NT2/D1 (cell line): ENCODE measurements around the gene CAMTA2.

Source experiments
- SUZ12 ChIP-seq: IDR thresholded peaks from 2 replicates; pipeline ENCODE4 v1.6.1; 2011; ENCODE audit not compliant: insufficient read length, insufficient read depth; ENCODE audit errors: extremely low read depth
- YY1 ChIP-seq: IDR thresholded peaks from 2 replicates; pipeline ENCODE4 v1.6.1; 2011; ENCODE audit not compliant: insufficient read length, insufficient read depth
- ZNF274 ChIP-seq: IDR thresholded peaks from 2 replicates; pipeline ENCODE4 v1.6.1; 2011; ENCODE audit warnings: mild to moderate bottlenecking, low read depth, low read length

DNA sequence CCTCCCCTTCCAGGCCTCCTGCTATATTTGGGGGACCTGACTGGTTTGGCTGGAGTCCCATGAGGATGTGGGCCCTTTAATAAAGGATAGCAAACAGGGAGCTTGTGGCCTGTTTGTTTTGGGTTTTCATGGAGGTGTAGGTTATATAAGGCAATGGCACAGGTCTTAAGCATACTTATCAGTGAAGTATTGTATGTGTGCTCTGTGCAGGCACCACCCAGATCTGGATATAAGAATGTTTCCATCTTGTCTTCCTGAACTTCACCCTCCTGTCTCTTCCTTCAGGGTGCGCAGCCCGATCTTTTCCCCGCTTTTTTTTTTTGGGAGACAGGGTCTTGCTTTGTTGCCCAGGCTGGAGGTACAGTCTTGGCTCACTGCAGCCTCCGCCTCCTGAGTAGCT lies 37.1 kb upstream of the CAMTA2 start:
- TF ChIP-seq ZNF274 (no peak), SUZ12 (no peak), YY1 (no peak)
